Activated CD8-positive, alpha-beta memory T cell treated with anti-CD3 and anti-CD28 coated beads, Interleukin-2, amount 10 ng/mL, durations not matched to agents 7 days and 5 days (primary cell): ENCODE data around the gene FAM221A. TPM values are rescaled to one million over a fixed set of nuclear protein-coding genes. Genes with fewer than 3 reads are reported as not detected.
"Not testable (repeated sequence)": the region's sequence is repeated elsewhere in the genome, so short reads cannot be mapped to it uniquely, and the experiment has no call there.

Source experiments
- ATAC-seq: fragments of 150-1000 bp; cut with Tn5 transposase; one replicate; pipeline ENCODE4 v1.10.0; 2021; ENCODE audit warnings: moderate library complexity
- CTCF ChIA-PET: fragments of 350-600 bp; sonication (Branson Sonifier 250); formaldehyde crosslinking; loops from one replicate; lab custom pipeline; 2021; ENCODE audit warnings: antibody characterized with exemption; lab: Charles Lee
- DNase-seq: peaks from one replicate; pipeline ENCODE4 v3.0.0-alpha.2; 2020
- H3K27ac Mint-ChIP-seq: one replicate; pipeline ENCODE4 v1.8.0; 2021; ENCODE audit warnings: mild to moderate bottlenecking, mixed read lengths
- H3K27me3 Mint-ChIP-seq: one replicate; pipeline ENCODE4 v1.8.0; 2021; ENCODE audit warnings: mixed read lengths
- H3K36me3 Mint-ChIP-seq: one replicate; pipeline ENCODE4 v1.8.0; 2021; ENCODE audit warnings: mild to moderate bottlenecking, mixed read lengths
- H3K4me1 Mint-ChIP-seq: one replicate; pipeline ENCODE4 v1.8.0; 2021; ENCODE audit warnings: mixed read lengths
- H3K4me3 Mint-ChIP-seq: one replicate; pipeline ENCODE4 v1.8.0; 2021; ENCODE audit warnings: mild to moderate bottlenecking, moderate library complexity, mixed read lengths
- H3K9me3 Mint-ChIP-seq: one replicate; pipeline ENCODE4 v1.8.0; 2022; ENCODE audit warnings: low read depth, mixed read lengths
- total RNA-seq, 2 experiments: library from RNA; stranded (reverse); gene quantifications; one replicate each; pipeline ENCODE4 v1.2.3, GENCODE V29; 2021

The FAM221A gene
- total RNA-seq, 2 experiments from 2014 or later: 5.6 to 6.1 TPM

DNA sequence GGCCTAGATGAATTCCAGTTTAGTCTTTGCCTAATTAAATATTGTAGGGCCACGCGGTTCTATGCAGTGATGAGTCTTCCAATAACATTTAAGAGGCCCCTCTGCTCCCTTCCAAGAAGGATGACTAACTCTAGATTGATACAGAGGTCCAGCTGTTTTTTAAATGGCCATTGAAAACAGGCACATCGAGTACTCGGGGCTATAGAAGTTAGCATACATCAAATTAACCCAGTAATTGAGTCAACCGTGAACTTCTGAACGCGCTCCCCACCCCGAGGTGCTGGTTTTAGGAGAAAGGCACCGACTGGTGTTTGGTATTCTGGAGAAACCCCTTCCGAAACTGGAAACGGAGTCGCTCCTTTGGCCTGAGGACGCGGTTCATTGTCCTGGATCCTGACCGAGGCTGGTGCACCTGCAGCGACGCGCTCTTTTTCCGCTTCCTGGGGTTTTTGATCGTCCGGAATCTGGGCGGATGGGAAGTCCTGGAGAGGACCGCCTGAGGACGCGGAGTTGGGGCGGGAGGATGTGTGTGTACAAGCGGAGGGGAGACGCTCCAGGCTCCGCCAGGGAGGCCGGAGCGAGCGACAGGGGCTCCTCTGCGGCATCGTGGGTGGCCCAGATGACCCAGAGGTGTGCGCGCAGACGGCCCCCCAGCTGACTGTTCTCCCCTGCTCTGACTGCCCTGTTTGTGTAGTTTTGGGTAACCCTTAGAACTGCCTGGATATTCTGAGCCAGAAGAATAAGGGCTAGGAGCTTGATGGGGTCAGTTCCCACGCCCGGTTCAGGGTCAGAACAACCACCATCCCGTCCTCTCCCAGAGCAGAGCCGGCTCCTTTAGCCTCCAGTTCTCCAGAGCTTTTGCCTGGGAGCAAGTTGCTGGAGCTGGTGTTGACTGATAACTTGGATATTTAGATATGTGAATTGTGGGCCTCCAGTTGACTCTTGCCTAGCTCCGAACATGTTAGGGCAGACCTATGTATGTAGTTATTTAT, 711 bp downstream of the FAM221A start:
- CTCF ChIA-PET: interaction anchor here (1.1 to 1.9 kb wide), 4 partner anchors 14 to 141 kb away, joined by 4 to 11 read pairs (median 7); no protein-coding TSS in a partner anchor
- peaks cover 3% of the 10 kb centered on the region for H3K27me3 Mint-ChIP-seq
- H3K4me1 Mint-ChIP-seq: peaks cover 15% of the 10 kb centered on the region
- peak overlapping the region; percentile 12 for H3K27ac Mint-ChIP-seq
- DNase-seq (peak; percentile 55), ATAC-seq (peak; percentile 32)
- H3K36me3 Mint-ChIP-seq: peaks cover 3% of the 10 kb centered on the region
- no peaks in the 10 kb centered on the region for H3K9me3 Mint-ChIP-seq
- peak overlapping the region; percentile 76 for H3K4me3 Mint-ChIP-seq

DNA sequence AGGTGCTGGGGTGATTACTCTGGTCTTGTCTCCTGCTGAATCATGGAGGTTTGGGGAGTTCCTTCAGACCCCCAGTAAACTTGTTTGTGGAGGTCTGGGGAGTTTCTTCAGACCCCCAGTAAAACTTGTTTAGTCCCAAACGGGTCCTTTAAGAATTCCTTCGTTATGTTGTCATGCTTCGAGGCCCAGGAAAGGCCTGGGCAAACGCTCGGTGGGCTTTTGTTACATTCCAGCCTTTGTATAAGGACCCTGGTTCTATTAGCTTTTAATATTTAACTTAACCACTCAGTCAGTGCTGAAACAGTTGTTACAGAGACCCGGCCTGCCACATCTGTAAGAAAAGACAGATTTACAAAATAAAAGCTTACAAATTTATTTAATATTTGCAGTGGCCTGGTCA, 4.0 kb downstream of the FAM221A start:
- ATAC-seq, H3K27me3 Mint-ChIP-seq: not testable (repeated sequence)

DNA sequence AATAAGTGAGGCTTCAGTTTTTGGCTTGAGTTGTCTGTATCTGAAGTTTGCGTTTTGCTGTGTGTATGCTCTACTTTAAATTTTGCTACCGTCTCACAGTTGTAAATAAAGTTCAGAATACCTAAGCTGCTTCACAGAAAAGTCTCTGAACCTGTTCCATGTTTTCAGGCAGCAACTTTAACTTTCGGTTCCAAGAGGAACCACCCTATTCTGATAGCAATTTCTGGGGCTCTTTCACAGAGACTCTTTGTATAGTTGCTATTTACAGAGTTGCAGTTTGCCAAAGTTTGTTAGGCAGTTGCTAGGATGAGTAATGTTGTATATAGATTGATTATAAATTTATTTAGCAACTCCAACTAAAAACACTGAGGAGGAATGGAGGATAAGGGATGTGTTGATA, 5.7 kb downstream of the FAM221A start:
- H3K4me3 Mint-ChIP-seq: no peak overlapping the region
- H3K36me3 Mint-ChIP-seq: peaks cover 2% of the 10 kb centered on the region
- no peaks in the 10 kb centered on the region for H3K9me3 Mint-ChIP-seq
- DNase-seq: no peak
- no peaks in the 10 kb centered on the region for H3K27me3 Mint-ChIP-seq
- peaks cover 7% of the 10 kb centered on the region for H3K4me1 Mint-ChIP-seq
- H3K27ac Mint-ChIP-seq: no peak overlapping the region
- no peak for ATAC-seq
- CTCF ChIA-PET: interaction anchor here (1.0 to 1.5 kb wide), 2 partner anchors 13 to 15 kb away, joined by 3 to 7 read pairs; no protein-coding TSS in a partner anchor

More for the DNA sequence above, 4.0 kb downstream of the FAM221A start:
- DNase-seq, H3K27ac Mint-ChIP-seq, H3K4me3 Mint-ChIP-seq, H3K9me3 Mint-ChIP-seq, H3K36me3 Mint-ChIP-seq: not testable (repeated sequence)
- CTCF ChIA-PET: interaction anchor here (1.0 to 1.5 kb wide), 4 partner anchors 13 to 144 kb away, joined by 3 to 8 read pairs (median 5); no protein-coding TSS in a partner anchor
- peaks cover 15% of the 10 kb centered on the region for H3K4me1 Mint-ChIP-seq

DNA sequence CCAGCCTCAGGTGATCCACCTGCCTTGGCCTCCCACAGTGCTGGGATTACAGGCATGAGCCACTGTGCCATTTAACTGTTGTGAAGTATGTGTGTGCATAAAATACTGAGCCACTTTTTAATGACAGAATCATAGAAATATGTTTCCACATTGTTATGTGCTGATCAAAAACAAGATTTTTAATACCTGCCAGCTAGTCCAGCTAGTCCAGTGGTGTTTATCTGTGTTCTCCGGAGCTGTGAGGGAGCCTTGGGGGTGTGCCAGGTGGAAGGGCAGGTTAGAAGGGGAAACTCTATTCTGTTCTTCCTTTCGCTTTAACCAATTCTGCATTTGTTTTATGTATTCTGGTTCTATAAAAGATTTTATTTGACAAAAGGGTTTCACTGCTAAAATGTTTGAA, 7.0 kb downstream of the FAM221A start:
- peaks cover 4% of the 10 kb centered on the region for H3K4me1 Mint-ChIP-seq
- CTCF ChIA-PET: interaction anchor here (1.5 kb wide), 1 partner anchor 11 kb away, joined by 4 read pairs; no protein-coding TSS in a partner anchor
- H3K27ac Mint-ChIP-seq: no peak overlapping the region
- peaks cover 5% of the 10 kb centered on the region for H3K36me3 Mint-ChIP-seq
- ATAC-seq (no peak), DNase-seq (no peak)
- H3K27me3 Mint-ChIP-seq: no peaks in the 10 kb centered on the region
- H3K4me3 Mint-ChIP-seq: no peak overlapping the region
- no peaks in the 10 kb centered on the region for H3K9me3 Mint-ChIP-seq

DNA sequence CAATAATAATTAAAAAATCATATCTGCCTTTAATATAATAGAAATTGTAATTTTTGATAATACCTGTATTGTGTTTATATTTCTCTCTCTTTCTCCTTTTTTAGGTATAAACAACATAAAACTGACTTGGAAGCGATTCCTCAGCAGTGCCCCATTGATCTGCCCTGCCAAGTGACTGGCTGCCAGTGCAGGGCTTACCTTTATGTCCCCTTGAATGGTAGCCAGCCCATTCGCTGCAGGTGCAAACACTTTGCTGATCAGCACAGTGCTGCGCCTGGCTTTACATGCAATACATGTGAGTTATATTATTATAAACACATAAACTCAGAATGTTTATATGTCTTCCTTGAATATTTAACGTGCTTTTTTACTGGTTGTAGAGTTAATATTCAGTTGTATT, 9.2 kb downstream of the FAM221A start:
- Mint-ChIP-seq H3K27ac (no peak overlapping the region), H3K9me3 (no peaks in the 10 kb centered on the region), H3K4me3 (no peak overlapping the region), H3K36me3 (peaks cover 14% of the 10 kb centered on the region), H3K4me1 (peaks cover 4% of the 10 kb centered on the region), H3K27me3 (no peaks in the 10 kb centered on the region)
- DNase-seq (no peak), ATAC-seq (no peak)
- CTCF ChIA-PET: interaction anchor here (0.9 kb wide), 1 partner anchor 8 kb away, joined by 3 read pairs; no protein-coding TSS in a partner anchor

DNA sequence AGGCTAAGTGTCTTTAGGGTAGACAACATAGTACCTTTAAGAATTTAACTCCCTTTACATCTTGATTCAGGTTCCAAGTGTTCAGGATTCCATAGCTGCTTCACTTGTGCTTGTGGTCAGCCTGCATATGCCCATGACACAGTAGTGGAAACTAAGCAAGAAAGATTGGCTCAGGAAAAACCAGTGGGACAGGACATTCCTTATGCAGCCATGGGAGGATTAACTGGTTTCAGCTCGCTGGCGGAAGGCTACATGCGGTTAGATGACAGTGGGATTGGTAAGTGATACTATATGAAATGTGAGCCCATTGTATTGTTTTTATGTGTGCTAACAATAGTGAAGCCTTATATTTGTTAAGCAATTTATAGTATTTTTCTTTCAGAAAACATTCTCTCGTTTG, 11.3 kb downstream of the FAM221A start:
- Mint-ChIP-seq H3K9me3 (no peaks in the 10 kb centered on the region), H3K27me3 (no peaks in the 10 kb centered on the region), H3K27ac (no peak overlapping the region), H3K4me3 (no peak overlapping the region), H3K4me1 (no peaks in the 10 kb centered on the region), H3K36me3 (peaks cover 17% of the 10 kb centered on the region)
- no peak for DNase-seq
- CTCF ChIA-PET: no interaction called here
- ATAC-seq: no peak

DNA sequence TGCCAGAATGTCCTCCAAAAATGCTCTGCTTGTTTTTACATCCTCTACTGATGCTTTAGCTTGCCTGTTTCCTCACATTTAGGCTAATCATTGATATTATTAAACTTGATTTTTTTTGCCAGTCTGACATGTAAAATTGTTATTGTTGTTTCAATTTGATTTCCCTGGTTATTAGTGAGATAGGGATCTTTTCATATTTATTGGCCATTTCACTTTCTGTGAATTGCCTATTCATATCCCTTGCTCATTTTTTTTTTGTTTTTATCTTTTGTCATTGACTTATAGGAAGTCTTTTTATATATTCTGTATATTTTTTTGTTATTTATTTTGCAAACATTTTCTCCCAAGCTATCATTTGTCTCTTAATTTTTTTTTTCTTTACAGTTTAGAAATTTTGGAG, 13.2 kb downstream of the FAM221A start:
- CTCF ChIA-PET: interaction anchor here (0.6 to 1.0 kb wide), 2 partner anchors 14 to 1414 kb away, joined by 3 read pairs; partner anchors contain the start of gene FAM221A
- DNase-seq: no peak
- H3K9me3 Mint-ChIP-seq: no peaks in the 10 kb centered on the region
- ATAC-seq: no peak
- no peak overlapping the region for H3K4me3 Mint-ChIP-seq
- H3K4me1 Mint-ChIP-seq: peaks cover 3% of the 10 kb centered on the region
- no peak overlapping the region for H3K27ac Mint-ChIP-seq
- H3K36me3 Mint-ChIP-seq: peaks cover 17% of the 10 kb centered on the region
- H3K27me3 Mint-ChIP-seq: no peaks in the 10 kb centered on the region

DNA sequence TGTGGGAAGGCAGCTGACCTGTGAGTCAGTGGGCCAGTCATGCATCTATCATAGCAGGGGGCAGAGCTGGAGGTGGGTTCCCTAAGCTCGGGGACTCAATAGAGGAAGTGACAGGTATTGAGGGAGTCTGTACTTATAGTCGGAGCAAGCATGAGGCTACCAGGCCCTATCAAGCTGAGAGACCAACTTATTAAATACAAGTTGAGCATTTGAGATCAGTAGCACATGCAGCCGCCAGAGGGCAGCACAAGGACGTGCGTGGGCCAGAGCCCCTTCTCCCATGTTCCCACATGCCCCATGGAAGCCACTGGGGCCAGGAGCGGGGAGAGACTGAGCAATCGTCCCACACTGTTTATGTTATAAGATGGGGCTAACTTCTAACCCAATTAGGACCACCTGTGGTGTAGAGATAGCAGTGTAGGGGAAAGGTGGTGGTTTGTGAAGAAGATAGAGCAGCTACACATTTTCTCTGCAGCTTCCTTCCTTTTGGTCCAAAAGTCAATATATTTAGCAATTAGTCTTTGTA, 17.0 kb downstream of the FAM221A start:
- Mint-ChIP-seq H3K36me3 (peaks cover 12% of the 10 kb centered on the region), H3K9me3 (no peaks in the 10 kb centered on the region), H3K4me3 (no peak overlapping the region), H3K4me1 (peaks cover 3% of the 10 kb centered on the region), H3K27me3 (no peaks in the 10 kb centered on the region), H3K27ac (no peak overlapping the region)
- CTCF ChIA-PET: interaction anchor here (0.6 to 2.4 kb wide), 27 partner anchors 8 to 675 kb away, joined by 3 to 15 read pairs (median 4); partner anchors contain the start of genes FAM221A and STK31
- ATAC-seq: peak; percentile 71
- DNase-seq: peak; percentile 66

DNA sequence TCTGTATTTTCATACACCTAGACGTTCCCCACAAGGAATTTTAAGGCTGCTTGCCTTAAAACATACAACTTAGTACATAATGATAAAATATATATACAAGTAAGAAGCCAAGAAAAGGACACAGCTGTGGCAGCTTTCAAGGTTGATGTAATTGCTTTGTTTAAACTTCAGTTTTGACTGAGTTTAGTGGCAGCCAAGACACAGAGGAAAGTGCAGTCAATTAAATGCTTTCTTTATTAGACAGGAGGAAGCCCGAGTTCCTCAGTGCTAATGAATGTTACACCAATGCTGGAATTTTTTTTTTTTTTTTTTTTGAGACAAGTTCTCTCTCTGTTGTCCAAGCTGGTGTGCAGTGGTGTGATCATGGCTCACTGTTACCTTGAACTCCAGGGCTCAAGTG, 18.8 kb downstream of the FAM221A start:
- peaks cover 3% of the 10 kb centered on the region for H3K4me1 Mint-ChIP-seq
- CTCF ChIA-PET: interaction anchor here (0.7 to 1.9 kb wide), 3 partner anchors 14 to 152 kb away, joined by 3 to 7 read pairs (median 3); no protein-coding TSS in a partner anchor
- H3K27ac Mint-ChIP-seq: no peak overlapping the region
- no peaks in the 10 kb centered on the region for H3K27me3 Mint-ChIP-seq
- DNase-seq (no peak), ATAC-seq (no peak)
- H3K36me3 Mint-ChIP-seq: peaks cover 13% of the 10 kb centered on the region
- H3K9me3 Mint-ChIP-seq: no peaks in the 10 kb centered on the region
- no peak overlapping the region for H3K4me3 Mint-ChIP-seq

DNA sequence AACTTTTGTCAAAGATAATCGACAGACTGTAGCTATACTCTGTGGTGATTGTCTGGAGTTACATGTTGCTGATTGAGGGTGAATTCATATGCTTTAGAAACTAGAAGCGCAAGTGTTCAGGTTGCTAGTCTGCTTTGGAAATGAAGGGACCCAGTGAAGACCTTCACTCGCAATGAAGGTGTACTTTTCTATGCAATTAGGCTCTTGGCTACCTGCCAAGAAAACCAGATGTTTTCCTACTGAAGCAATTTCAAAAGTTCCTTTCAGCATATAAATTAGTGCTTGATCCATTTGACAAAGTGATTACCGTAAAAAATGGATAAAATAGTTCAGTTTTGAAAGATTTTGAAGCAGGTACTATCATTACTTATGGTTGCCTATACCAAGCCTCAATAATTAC, 20.0 kb downstream of the FAM221A start:
- no peak for DNase-seq
- ATAC-seq: no peak
- CTCF ChIA-PET: no interaction called here
- H3K9me3 Mint-ChIP-seq: peaks cover 4% of the 10 kb centered on the region
- H3K36me3 Mint-ChIP-seq: peaks cover 16% of the 10 kb centered on the region
- H3K4me3 Mint-ChIP-seq: no peak overlapping the region
- H3K4me1 Mint-ChIP-seq: peaks cover 3% of the 10 kb centered on the region
- no peaks in the 10 kb centered on the region for H3K27me3 Mint-ChIP-seq
- no peak overlapping the region for H3K27ac Mint-ChIP-seq

DNA sequence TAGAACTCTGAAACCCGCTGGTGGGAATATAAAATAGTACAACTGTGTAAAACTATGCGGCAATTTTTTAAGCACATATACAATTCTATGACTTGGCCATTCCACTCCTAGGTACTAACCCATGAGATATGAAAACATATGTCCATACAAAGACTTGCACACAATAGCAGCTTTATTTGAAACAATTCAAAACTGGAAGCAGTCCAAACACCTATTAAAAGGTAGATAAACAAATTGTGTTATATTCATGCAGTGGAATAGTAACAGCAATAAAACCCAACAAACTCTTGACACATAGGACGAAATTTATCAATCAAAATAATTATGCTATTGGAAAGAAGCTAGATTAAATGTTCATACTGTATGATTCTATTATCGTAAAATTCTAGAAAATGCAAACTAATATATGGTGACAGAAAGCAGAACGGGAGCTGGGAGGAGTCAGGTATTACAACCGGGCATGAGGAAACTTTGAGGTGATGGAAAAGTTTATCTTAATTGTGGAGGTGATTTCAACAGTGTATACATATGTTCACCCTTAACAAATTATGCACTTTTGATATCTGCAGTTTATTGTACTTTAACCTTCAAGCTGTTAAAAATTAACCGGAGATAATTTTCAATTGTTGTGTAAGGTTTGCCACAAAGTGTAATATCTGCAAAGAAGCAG, 29.2 kb downstream of the FAM221A start:
- CTCF ChIA-PET: interaction anchor here (0.9 to 4.8 kb wide), 4 partner anchors 13 to 436 kb away, joined by 3 to 27 read pairs (median 10); no protein-coding TSS in a partner anchor
- Mint-ChIP-seq H3K9me3 (peaks cover 15% of the 10 kb centered on the region), H3K36me3 (peaks cover 14% of the 10 kb centered on the region), H3K27ac (no peak overlapping the region), H3K4me1 (no peaks in the 10 kb centered on the region), H3K27me3 (peaks cover 3% of the 10 kb centered on the region), H3K4me3 (no peak overlapping the region)
- DNase-seq (no peak), ATAC-seq (no peak)

DNA sequence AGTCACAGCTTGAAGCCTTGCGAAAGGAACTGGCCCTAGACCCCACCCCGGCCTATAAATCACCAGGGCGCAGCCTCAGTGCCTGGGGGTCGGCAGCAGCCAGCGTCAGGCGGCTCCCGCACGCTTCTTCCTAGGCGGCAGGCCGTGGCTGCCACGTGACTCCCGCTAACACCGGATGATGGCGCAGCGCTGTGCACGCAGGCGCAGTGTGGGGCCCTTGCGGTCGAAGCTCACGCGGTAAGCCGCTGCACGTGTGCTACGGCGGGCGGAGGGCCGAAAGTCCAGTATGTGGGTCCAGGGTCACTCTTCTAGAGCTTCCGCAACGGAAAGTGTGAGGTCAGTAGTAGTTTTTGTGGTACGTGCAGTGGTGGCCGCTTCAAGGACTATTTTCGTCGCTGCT, 30.0 kb downstream of the FAM221A start, which contains the start of gene STK31:
Gene STK31 (plus strand): TSS at position 220 of the 400 bp plus-strand sequence. CDS start 67 bp downstream, at position 287.
- ATAC-seq: no peak
- Mint-ChIP-seq H3K4me3 (no peak within 1 kb of the TSS), H3K27me3 (peaks cover 3% of the 10 kb centered on the region), H3K27ac (no peak within 1 kb of the TSS), H3K36me3 (peaks cover 7% of the 10 kb centered on the region), H3K9me3 (peaks cover 11% of the 10 kb centered on the region), H3K4me1 (no peaks in the 10 kb centered on the region)
- DNase-seq: no peak
- CTCF ChIA-PET: interaction anchor here (0.9 to 4.8 kb wide), 5 partner anchors 14 to 437 kb away, joined by 3 to 27 read pairs (median 13); no protein-coding TSS in a partner anchor
